T47D (cell line): ENCODE results near the gene PEX5L.

Experiments used
- DNase-seq, 2 experiments: peaks; one replicate each; pipeline versions ENCODE4 v3.0.0 to v3.0.0-alpha.2; 2011 to 2012; ENCODE audit warnings: low read depth in 1 of 2, low spot score in 1 of 2
- JUND ChIP-seq: IDR thresholded peaks from 2 replicates; pipeline ENCODE4 v1.6.1; 2012; ENCODE audit warnings: low read depth
- in situ Hi-C: cut with HindIII; loops from 2 replicates; pipeline ENCODE4 v1.10.0; 2016; ENCODE audit warnings: low sequenced_read_pairs, low pct_unique_long_range_greater_than_20kb

PEX5L gene, protein sequence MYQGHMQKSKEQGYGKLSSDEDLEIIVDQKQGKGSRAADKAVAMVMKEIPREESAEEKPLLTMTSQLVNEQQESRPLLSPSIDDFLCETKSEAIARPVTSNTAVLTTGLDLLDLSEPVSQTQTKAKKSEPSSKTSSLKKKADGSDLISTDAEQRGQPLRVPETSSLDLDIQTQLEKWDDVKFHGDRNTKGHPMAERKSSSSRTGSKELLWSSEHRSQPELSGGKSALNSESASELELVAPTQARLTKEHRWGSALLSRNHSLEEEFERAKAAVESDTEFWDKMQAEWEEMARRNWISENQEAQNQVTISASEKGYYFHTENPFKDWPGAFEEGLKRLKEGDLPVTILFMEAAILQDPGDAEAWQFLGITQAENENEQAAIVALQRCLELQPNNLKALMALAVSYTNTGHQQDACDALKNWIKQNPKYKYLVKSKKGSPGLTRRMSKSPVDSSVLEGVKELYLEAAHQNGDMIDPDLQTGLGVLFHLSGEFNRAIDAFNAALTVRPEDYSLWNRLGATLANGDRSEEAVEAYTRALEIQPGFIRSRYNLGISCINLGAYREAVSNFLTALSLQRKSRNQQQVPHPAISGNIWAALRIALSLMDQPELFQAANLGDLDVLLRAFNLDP

DNA sequence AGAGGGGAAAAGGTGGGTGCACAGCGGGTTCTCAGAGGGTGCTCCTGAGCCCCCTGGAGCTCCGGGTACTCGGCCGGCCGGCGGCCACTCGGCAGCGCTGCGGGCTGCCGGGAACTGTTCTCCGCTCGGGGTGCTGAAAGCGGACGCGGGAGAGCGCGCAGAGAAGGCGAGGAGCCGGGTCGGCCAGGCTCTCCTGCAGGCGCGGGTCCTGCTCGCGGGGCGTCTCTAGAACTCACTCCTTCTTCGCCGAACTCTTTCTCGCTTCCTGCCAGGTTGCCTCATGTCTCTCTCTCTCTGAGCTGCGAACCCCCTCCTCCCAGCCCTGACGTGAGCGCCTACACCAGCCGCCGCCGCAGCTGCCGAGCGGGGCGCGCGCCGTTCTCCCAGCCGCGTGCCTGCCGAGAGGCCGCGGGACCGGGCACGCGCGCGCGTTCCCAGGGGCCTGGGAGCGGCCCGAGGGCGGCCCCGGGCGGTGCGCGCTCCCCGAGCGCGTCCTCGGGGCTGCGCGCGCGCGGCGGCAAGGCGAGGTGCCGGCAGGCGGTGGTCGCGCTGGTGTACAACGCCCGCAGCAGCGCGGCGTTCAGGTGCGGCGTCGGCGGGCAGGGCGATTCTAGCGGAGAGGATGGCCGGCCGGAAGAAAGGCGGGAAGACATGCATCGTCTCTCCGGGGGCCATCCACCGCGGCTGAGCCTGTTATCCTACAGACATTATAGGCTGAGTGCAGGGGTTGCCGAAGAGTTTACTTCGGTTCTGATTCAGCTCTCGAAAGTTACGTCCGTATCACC is at the start of gene PEX5L:
TSS of gene PEX5L (minus strand) at position 267 of the 785 bp plus-strand sequence. CDS start 338 bp downstream, outside the sequence.
- DNase-seq, result peak; percentile 85 to 90
- in situ Hi-C loops, result no loop called here
- no peak for TF ChIP-seq JUND

DNA sequence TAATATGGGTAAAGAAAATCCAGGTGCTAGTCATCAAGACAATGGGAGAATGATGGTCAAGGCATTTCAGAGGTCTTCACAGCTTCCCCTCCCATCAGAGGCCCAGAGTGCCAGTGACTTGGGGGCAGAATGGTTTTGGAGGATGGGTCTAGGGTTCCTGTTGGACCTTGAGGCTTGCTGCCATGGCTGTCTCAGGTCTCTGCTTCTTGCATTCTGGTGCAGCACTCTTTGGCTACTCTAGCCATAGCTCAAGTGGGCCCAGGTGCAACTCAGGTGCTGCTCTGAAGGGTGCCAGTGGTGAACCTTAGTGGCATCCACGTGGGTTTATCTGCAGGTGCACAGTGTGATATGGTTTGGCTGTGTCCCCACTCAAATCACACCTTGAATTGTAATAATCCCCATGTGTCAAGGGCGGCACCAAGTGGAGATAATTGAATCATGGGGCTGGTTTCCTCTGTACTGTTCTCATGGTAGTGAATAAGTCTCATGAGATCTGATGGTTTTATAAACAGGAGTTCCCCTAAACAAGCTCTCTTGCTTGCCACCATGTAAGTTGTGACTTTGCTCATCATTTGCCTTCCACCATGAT is 48.5 kb upstream of the PEX5L start:
- TF ChIP-seq JUND, result no peak
- peak in 1 of 2 experiments; percentile 71 for DNase-seq
- in situ Hi-C loops, result no loop called here

DNA sequence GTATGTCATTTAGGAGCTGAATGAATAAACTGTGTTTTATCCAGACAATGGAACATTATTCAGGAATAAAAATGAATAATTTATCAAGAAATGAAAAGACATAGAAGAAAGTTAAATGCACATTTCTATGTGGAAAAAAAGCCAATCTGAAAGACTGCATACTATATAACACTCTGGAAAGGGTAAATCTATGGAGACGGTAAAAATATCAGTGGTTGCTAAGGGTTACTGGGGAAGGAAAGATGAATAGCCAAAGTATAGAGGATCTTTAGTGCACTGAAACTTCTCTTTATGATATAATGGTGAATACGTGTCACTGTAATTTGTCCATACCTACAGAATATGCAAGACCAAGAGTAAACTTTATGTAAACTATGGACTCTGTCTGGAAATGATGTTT is 46.0 kb upstream of the PEX5L start:
- TF ChIP-seq JUND, result no peak
- in situ Hi-C loops, result no loop called here
- no peak for DNase-seq

DNA sequence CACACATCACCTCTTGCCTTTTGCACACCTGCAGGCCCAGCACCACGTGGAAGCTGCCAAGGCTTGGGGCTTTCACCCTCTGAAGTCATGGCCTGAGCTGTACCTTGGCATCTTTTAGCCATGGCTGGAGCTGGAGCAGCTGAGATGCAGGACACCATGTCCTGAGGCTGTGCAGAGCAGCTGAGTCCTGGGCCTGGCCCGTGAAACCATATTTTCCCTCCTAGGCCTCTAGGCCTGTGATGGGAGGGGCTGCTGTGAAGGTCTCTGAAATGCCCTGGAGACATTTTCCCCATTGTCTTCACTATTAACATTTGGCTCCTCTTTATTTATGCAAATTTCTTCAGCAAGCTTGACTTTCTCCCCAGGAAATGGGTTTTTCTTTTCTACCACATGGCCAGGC is 41.9 kb upstream of the PEX5L start:
- no peak for DNase-seq
- TF ChIP-seq JUND, result no peak
- in situ Hi-C loops, result no loop called here

DNA sequence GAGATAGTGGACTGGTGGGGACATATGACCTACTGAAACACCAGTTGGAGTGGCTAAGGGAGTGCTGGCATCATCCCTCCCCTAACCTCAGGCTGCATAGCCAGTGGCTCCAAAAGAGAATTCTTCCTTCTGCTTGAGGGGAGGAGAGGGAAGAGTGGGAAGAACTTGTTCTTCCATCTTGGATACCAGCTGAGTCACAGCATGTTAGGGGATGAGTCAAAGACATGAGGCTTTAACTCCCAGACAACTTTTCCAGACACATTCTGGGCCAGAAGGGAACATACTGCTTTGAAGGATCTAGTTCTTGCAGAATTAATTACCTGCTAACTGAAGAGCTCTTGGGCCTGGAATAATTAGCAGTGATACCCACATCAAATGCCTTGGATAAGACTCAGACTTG is 36.8 kb upstream of the PEX5L start:
- no peak for TF ChIP-seq JUND
- DNase-seq, result no peak
- in situ Hi-C loops, result no loop called here

DNA sequence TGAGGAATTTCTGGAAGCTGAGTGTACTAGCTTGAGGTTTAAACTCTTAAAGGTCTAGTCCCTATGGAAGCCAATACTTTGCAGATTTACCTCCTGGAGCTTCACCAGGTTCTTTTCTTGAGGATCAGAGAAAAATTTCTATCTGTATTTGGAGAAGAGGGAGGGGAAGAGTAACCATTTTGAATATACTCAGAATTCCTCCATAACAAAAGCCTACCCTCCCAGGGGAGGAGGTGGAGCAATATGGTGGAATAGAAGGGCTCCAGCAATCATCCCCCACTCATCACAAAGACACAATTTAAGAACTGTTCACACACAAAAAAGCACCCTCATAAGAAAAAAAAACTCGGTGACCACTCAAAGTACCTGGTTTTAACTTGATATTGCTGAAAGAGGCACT is 36.0 kb upstream of the PEX5L start:
- no peak for TF ChIP-seq JUND
- DNase-seq, result no peak
- in situ Hi-C loops, result no loop called here

DNA sequence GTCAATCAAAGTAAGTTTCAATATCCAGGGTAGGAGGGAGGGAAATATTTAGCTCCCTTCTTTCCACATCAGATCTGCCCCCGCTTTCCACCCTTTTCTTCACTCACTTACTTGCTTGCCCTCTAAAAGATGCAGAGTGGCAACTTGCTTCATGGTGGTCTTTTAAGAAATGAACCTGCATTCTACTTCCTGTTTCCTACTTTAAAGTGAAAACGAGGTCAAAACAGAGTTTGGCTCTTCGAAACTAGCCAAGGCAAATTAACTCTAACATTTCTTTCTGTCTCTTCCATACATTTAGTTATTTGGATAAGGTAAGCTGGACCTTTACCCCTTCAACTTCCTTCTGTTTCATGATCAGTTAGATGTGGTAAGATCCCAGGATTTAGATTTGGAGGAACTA is 34.2 kb upstream of the PEX5L start:
- no peak for TF ChIP-seq JUND
- in situ Hi-C loops, result no loop called here
- no peak for DNase-seq

DNA sequence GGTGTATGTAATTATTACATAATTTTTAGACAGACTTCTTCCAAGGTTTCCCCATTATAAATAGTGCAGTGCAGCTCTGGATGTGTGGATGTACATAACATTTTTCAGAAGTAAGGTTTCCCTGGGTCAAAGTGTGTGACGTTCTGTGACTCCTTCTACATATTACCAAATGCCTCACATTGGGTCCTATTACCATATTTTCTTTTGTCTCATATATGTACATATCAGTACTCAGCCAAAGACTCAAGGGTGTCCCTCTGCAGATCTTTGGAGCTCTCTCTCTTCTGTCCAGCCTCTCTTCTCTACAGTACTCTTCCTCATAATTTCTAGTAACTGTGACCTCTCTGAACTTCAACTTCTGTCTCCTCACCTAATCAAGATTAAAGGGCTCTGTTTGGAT is 31.3 kb upstream of the PEX5L start:
- DNase-seq, result no peak
- in situ Hi-C loops, result no loop called here

DNA sequence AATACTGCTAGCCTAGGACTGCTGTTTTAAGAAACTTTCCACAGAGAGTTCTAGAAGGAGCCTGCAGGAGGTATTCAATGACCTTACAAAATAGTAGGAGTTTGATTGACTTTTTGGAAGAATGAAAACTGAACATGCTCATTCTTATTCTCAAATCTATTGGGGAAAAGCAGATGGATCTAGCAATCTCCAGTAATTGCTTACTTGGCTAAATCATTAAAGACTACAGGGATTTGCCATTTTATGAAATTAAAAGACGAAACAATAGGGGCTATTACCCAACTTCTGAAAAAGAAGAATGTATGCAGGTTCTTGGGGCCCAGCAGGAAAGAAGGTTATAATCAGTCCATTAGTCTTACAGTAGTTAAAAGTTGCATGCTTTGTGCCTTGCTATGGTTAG is 29.9 kb upstream of the PEX5L start:
- no peak for TF ChIP-seq JUND
- in situ Hi-C loops, result no loop called here
- no peak for DNase-seq

More for the DNA sequence above, 31.3 kb upstream of the PEX5L start:
- TF ChIP-seq JUND, result no peak

DNA sequence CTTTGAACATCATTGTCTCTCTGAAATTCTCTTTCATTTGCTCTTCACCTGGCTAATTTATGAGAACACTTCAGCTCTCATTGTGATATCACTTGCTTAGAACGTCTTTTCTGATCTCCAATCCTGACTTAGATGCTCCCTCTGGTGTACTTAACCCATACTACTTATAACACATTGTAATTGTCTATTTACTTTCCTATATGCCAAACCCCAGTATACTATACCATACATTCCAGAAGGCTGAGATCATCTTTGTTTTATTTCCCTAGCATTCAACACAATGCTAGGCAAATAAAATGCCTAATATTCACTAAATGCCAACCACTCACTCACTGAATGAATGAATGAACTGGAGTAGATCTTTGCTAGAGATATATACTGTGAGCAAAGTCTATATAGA is 27.0 kb upstream of the PEX5L start:
- in situ Hi-C loops, result no loop called here
- peak; percentile 86 for TF ChIP-seq JUND
- DNase-seq, result peak in 1 of 2 experiments; percentile 67

DNA sequence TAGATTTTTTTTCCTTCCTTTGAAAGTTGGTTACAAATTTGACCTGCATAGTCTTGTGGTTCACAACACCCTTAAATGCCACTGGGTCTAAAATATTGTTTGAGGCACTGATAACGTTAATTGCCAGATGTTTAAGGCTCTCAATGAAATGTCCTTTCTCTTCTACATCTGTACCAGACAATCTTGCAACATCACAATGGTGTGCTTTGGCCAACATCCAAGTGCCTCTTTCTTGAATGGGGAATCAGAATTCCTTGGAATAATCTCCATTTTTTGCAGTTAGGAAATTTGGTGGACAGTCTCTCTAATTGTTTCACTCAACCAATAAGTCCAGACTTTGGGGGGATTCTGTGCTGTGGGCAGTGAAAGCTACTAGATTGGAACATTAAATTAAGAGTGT is 26.0 kb upstream of the PEX5L start:
- no peak for DNase-seq
- in situ Hi-C loops, result no loop called here
- TF ChIP-seq JUND, result no peak

DNA sequence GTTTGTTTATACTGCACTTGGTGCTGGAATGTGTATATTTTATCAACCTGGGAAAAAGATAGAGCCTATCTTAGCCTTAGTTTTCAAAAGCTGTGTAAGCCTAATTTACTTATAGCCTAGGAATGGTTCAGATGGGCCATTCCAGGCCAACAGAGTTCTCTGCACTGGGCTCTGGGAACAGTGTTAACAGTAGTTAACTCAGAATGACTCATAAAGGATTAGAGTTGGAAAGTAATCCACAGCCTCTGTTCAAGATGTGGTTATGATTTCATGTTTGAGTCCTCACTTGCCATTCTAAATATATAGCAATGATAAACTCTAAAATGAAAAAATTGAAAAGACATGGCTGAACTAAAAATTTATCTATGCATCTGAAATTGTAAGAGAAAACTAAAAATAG is 22.6 kb upstream of the PEX5L start:
- DNase-seq, result no peak
- TF ChIP-seq JUND, result no peak
- in situ Hi-C loops, result no loop called here
